ENCODE results near the gene ZBTB8OS.
"Not testable (repeated sequence)": the region's sequence is repeated elsewhere in the genome, so short reads cannot be mapped to it uniquely, and the experiment has no call there.

ZBTB8OS gene

DNA sequence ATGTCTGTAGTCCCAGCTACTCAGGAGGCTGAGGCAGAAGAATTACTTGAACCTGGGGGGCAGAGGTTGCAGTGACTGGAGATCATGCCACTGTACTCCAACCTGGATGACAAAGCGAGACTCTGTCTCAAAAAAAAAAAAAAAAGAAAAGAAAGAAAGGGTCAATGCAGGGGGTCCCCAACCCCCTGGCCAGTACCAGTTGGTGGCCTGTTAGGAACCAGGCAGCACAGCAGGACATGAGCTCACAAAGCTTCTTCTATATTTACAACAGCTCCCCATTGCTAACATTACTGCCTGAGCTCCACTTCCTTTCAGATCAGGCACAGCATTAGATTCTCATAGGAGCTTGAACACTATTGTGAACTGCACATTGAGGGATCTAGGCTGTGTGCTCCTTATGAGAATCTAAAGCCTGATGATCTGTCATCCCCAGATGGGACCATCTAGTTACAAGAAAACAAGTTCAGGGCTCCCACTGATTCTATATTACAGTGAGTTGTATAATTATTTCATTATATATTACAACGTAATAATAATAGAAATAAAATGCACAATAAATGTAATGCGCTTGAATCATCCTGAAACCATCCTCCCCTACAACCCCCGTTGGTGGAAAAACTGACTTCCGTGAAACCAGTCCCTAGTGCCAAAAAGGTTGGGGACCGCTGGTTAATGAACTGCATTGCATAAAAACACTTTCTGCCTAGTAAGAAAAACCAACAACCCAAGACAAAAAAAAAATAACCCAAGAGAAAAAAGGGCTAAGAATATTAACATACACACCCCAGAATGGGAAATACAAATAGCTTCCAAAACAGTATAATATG lies 2.8 kb downstream of the ZBTB8OS start:
- no peak for DNase-seq

DNA sequence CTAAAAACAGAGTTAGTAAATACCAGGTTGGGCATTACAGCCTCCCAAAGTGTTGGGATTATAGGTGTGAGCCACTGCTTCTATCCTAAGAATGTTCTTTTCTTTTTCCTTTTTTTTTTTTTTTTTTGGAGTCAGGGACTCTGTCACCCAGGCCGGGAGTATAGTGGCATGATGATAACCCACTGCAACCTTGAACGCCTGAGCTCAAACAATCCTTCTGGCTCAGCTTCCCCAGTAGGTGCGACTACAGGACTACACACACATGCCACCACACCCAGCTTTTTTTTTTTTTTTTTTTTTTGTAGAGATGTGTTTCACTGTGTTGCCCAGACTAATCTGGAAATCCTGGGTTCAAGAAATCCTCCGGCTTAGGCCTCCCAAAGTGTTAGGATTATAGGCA lies 5.9 kb downstream of the ZBTB8OS start:
- no peak for DNase-seq

DNA sequence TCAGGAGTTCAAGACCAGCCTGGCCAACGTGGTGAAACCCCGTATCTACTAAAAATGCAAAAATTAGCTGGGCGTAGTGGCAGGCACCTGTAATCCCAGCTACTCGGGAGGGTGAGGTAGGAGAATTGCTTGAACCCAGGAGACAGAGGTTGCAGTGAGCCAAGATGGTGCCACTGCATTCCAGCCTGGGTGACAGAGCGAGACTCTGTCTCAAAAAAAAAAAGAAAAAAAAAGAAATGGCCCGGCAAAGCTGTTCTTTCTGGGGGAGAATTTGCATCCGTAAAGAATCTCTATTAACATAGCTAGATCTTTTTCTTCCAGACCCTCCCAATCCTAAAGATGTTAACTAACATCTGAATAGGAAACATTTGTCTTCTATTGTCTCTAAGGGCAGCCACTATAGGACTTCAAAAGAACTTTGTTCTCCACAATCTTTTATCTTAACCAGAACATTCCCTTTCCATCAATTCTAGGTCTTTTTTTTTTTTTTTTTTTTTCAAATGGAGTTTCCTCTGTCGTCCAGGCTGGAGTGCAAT lies 8.0 kb downstream of the ZBTB8OS start:
- not testable (repeated sequence) for DNase-seq

DNA sequence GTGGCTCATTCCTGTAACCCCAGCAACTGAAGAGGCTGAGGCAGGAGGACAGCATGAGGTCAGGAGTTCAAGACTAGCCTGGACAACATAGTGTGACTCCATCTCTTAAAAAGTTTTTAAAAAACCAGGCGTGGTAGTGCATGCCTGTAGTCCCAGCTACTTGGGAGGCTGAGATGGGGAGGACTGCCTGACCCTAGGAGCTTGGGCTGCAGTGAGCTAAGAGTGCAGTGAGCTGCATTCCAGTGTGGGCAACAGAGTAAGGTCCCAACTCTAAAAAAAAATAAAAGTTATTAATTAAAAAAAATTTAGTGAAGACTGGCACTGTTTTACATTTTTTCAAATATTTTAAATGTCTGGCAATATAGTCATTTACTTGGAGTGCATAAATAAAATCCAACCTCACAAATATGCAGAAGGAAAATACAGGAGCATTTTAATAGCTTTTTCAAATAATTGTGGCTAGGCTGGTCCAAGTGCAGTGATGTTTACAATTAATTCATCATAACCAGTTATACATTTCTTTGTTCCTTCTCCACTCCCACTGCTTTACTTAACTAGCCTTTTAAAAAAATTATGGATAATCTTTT lies 10.8 kb downstream of the ZBTB8OS start:
- no peak for DNase-seq

DNA sequence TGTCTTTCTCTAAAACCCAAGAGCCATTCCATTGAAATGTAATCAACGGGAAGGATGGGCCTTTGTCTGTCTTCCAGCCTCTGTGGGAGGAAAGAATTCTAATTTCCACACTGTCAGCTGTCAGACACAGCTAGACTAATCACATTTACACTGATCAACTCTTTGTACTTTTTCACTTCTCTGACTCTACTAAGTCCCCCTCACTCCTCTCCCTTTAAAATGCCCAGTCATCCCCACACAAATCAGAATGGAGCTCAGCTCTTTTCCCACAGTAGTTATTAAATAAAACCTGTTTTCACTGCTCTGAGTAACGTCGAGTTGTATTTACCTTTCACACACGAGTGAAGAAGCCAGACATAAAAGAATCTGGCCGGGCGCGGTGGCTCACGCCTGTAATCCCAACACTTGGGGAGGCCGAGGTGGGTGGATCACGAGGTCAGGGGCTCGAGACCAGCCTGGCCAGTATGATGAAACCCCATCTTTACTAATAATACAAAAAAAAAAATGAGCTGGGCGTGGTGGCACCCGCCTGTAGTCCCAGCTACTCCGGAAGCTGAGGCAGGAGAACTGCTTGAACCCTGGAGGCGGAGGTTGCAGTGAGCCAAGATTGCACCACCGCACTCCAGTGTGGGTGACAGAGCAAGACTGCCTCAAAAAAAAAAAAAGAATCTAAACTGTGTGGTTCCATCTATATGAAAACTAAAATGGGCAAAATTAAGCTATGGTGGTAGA lies 13.3 kb downstream of the ZBTB8OS start:
- DNase-seq, result no peak

DNA sequence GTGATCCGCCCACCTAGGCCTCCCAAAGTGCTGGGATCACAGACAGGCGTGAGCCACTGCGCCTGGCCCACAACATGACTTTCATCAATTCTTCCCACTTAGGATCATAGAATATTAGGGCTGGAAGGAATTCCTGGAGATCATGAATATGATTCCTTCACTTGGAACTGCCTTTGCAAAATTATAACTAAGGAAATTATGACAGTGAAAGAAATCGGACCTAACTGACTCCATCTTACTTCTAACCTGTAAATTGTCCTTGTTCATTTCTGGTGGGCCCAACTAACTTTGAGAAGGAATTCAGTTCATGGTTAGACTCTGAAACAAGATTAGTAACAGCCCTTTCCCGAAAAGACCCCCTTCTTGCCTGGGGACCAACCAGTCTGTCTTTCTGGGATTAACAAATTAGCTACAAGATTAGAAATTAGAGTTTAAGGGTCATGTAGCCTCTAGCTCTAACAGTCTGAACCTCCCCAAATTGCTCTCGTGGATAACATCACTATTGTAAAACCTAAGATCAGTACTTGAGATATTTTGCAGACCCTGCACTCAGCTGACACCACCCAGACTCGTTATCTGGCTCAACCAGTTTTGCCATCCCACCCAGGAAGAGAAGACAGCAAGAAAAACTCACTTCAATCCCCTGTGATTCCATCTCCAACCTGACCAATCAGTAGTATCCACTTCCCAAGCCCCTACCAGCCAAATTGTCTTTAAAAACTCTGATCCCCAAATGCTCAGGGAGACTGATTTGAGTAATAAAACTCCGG lies 14.7 kb downstream of the ZBTB8OS start:
- DNase-seq, result no peak

DNA sequence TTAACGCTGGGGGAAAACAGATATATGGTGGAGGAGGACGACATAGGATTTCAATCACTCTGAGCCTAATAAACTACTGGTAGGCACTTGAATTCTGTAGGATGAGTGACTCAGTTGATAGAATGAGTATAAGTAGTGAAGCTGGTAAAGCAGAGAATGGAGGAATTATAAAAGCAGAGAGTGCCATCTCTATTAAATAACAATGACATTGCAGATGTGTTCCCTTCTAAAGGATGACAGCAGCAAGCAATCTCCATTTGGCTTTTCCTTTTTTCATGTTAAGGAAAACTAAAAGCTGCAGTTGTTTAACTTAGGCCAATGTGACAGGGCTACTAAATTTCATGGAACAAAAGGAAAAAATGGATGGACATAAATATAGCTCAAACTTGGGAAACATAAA lies 17.5 kb downstream of the ZBTB8OS start:
- DNase-seq, result no peak

DNA sequence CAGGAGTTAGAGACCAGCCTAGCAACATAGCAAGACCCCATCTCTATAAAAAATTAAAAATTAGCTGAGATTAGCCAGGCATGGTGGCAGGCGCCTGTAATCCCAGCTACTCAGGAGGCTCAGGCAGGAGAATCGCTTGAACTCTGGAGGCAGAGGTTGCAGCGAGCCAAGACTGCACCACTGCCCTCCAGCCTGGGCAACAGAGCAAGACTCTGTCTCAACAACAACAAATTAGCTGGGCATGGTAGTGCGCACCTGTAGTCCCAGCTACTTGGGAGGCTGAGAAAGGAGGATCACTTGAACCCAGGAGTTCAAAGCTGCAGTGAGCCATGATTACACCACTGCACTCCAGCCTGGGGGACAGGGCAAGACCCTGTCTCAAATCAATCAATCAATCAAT lies 20.2 kb downstream of the ZBTB8OS start:
- DNase-seq, result not testable (repeated sequence)

DNA sequence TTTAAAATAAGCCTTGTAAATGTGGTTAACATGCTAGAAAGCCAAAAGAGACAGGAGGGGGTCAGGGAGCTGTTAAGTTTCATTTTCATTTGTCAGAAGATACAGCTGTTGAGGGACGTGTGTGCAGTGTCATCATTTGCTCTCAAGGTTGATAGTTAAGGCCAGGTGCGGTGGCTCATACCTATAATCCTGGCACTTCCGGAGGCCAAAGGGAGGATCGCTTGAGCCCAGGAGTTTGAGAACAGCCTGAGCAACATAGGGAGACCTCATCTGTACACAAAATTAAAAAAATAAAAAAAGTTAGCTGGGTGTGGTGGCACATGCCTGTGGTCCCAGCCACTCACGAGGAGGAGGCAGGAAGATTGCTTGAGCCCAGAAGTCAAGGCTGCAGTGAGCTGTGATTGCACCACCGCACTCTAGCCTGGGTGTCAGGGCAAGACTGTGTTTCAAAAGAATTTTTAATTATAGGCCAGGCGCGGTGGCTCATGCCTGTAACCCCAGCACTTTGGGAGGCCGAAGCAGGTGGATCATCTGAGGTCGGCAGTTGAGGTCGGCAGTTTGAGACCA lies 22.7 kb downstream of the ZBTB8OS start:
- DNase-seq, result no peak

DNA sequence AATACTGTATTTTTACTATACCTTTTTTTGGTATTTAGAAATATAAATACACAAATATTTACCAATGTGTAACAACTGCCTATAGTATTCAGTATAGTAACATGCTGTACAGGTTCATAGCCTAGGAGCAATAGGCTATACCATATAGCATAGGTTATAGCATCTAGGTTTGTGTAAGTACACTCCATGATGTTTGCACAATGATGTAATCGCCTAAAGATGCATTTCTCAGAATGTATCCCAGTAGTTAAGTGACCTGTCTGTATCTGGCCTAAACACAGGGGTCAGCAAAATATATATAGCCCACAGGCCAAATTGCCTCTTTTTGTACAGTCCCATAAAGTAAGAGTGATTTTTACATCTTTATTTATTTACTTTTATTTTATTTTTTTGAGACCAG lies 24.2 kb downstream of the ZBTB8OS start:
- DNase-seq, result no peak

DNA sequence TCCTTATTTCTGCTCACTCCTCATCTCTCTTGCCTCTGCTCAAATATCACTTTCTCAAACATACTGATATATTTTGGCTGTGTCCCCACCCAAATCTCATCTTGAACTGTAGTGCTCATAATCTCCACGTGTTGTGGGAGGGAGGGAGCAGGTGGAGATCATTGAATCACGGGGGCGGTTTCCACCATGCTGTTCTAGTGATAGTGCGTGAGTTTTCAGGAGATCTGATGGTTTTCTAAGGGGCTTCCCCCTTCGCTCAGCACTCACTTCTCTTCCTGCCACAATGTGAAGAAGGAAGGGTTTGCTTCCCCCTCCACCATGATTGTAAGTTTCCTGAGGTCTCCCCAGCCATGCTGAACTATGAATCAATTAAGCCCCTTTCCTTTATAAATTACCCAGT lies 26.6 kb downstream of the ZBTB8OS start:
- no peak for DNase-seq

DNA sequence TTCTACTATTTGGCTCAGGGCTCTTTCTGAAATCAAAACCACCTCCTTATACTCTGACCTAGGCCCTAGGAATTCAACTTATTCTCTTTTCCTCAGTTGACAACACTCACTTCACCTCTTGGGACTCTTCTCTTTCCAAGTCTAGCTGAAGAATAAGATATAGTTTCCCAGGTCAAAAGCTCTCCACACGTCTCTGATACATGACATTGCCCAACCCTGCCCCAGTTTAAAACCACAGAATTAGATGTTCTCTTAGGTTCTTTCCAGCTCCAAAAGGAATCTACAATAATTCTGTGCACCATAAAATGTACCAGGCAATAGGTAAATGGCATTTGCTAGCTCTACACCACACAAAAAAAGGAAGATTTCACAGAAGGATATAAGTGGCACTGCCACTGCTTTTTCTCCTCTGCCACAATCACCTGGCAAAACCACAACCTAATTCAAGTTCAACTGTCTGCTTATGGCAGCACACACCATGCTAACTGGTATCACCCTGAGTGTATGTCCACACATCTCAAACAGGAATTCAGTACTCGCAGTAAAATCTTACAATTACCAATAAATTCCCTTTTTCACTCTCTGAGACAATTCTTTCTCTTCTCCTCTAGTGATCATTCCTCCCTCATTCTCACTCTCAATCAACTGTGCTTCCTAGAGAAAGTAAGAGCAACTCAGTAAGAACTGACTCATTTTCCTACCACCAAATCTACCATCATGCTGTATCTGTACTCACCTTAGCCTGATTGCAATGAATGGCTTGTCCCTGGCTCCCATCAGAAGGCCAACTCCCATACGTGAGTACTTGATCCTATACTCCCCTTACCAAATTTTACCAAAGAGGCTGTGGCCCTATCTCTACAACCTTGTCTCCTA lies 27.3 kb downstream of the ZBTB8OS start:
- no peak for DNase-seq

DNA sequence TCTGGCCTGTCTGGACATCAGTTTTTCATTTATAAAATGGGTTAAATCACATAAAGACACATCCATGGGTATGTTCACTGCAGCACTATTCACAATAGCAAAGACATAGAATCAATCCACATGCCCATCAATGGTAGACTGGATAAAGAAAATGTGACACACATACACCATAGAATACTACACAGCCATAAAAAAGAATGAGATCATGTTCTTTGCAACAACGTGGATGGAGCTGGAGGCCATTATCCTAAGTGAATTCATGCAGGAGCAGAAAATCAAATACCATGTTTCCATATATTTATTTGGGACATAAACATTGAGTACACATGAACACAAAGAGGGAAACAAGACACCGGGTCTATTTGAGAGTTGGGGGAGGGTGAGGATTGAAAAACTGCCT lies 28.1 kb downstream of the ZBTB8OS start:
- DNase-seq, result no peak

DNA sequence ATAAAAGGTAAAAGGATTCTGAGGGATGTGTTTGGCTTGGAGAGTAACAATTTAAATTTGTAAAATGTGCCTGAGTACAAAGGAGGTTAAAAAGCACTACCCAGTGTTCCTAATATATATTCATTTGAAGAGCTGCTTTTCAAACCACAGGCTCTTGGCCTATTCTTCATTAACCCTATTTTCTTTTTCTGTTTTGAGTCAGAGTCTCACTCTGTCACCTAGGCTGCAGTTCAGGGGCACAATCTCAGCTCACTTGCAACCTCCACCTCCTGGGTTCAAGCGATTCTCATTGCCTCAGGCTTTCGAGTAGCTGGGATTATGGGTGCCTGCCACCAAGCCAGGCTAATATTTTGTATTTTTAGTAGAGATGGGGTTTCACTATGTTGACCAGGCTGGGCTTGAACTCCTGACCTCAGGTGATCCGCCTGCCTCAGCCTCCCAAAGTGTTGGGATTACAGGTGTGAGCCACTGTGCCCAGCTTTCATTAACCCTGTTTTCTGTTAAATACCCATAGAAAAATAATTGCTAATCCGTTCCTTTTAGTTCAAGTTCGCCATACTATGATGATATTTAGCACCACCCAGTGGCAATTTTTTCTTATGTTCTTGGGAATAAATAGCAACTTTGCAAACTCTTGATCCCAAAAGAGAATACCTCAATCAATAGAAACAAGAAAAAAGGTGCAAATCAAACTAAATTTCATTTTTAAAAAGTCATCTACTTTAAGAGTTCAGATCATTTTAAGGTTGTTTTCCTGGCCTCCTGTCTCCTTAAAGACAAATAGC lies 30.5 kb downstream of the ZBTB8OS start:
- DNase-seq, result no peak

DNA sequence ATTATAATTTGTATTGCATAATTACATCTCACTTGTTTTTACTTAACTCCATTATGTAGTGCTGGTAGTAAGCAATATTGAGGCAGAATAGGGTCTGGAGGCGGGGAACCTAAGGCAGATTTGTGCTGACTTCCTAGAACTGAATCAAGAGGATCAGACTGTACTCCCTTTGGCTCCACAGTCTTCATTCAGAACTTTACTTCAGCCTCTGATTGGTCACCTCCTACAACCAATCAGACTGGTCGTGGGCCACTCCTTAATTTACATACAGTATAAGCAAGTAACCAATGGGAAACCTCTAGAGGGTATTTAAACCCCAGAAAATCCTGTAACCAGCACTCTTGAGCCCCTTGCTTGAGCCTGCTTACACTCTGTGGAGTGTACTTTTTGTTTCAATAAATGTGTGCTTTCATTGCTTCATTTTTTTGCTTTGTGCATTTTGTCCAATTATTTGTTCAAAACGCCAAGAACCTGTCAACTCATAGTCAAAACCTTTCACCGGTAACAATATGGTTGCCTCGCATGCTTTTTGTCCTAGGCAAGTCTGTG lies 31.6 kb downstream of the ZBTB8OS start:
- DNase-seq, result no peak

DNA sequence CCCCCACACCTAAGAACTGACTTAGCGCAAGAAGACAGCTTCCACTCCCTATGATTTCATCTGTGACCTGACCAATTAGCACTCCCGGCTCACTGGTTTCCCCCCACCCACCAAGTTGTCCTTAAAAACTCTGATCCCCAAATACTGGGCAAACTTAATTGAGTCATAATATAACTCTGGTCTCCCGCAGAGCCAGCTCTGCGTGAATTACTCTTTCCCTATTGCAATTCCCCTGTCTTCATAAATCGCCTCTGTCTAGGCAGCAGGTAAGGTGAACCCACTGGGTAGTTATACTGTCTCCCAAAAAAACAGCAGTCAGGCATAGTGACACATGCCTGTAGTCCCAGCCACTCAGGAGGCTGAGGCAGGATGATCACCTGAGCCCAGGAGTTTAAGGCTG lies 36.9 kb downstream of the ZBTB8OS start:
- DNase-seq, result no peak

DNA sequence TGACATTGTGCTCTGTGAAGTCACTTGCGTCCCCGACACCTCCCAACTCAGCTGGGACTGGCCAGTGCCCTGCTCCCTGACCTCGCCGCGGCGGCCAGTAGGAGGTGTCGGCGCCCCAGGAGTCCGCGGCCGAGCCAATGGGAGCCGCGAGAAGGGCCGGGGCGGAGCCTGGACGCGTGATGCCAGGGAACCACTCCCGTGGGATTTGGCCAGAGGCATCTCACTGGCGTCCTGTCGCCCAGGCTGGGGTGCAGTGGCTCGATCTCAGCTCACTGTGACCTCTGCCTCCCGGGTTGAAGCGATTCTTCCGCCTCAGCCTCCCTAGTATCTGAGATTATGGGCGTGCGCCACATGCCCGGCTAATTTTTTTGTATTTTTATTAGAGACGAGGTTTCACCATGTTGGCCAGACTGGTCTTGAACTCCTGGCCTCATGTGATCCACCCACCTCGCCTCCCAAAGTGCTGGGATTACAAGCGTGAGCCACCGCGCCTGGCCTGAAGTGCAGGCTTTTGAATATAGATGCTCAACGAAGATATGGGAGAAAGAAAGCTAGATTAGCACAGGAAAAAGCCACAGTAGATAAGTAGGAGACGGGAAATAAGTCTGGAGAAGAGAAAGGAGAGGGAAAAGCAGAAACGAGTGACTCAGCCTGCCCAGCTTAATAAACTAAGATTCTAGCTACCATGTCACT lies 38.0 kb downstream of the ZBTB8OS start:
- peak; percentile 43 for DNase-seq

DNA sequence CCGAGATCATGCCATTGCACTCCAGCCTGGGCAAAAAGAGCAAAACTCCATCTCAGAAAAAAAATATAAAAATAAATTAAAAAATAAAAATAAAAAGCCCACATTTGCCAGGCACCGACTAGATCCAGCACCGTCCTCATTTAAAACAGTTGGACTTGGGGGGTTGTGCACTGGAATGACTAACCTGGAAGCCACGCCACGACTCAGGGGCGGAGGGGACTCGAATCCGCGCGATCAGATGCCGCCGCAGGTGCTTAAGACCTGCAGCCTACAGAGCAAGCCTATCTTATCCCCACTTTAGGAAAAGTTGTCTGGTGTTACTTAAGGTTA lies 38.5 kb downstream of the ZBTB8OS start:
- DNase-seq, result no peak

DNA sequence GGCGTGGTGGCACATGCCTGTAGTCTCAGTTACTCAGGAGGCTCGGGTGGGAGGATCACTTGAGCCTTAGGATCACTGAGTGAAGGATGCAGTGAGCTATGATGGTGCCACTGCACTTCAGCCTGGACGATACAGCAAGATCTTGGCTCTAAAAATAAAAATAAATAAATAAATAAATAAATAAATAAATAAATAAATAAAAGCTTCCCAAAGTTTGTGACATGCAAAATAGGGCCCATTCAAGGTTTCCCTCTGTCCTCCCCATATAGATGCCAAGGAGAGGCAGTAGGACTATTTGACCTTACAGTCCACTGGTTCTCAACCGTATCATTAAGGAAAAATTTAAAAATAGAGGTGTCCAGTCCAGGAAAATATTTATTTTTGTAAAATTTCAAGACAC lies 41.2 kb downstream of the ZBTB8OS start:
- DNase-seq, result no peak

Data from effector CD8-positive, alpha-beta T cell (primary cell).